ENCODE measurements around the gene NCBP2L. TPM values are rescaled to one million over a fixed set of nuclear protein-coding genes. Genes with fewer than 3 reads are reported as not detected.

The NCBP2L gene
- total and polyA plus RNA-seq, 3 experiments from 2014 or later = 0.24 TPM; not detected in 2

DNA sequence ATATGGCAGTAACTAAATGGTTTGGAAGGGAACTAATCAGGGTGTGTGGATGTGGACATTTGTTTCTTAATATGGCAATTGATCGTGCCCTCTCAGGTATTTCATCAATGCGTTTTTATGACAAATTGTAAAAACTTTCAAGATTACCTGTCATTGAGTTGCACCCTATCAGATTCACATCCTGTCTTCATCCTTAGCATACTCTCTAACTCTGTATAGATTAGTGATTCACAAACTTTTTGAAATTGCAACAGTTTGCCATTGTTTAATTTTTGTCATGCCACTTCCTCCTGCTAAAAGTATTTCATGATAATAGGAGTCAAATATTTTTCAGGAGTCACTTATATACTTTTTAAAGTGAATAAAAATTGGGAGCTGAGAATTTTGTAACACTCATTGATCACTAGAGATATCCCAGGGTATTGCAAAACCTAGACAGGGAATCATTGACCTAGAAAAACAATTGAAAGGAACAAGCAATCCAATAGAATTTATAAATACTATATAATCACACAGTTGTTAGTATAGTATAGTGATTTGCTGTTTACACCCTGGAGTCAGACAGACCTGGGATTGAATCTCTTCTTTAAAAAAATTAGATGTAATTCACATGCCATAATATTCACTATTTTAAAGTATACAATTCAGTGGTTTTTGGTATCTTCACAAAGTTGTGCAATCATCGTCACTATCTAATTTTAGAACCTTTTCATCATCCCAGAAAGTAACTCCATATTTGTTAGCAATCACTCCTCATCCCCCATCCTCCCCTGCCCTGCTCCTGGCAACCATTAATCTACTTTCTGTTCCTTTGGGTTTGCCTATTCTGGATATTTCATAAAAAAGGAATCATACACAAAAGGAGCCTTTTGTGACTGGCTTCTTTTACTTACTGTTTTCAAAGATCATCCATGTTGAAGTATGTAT, 57.0 kb downstream of the NCBP2L start:
- Histone ChIP-seq H3K27me3 (ENCODE audit: insufficient read depth, low read length, poor library complexity, severe bottlenecking) (no peaks in the 10 kb centered on the region), H3K36me3 (ENCODE audit: insufficient read depth, low read length) (no peaks in the 10 kb centered on the region), H3K9me3 (ENCODE audit: low read length) (no peaks in the 10 kb centered on the region), H3K27ac (ENCODE audit: low read depth, low read length) (no peak overlapping the region), H3K4me3 (ENCODE audit: low read length) (no peak overlapping the region), H3K4me1 (ENCODE audit: insufficient read depth, low read length) (no peaks in the 10 kb centered on the region)
- no peak overlapping the region for H3K4me3 Mint-ChIP-seq
- no peak for DNase-seq
- H3K9me3 Mint-ChIP-seq = no peaks in the 10 kb centered on the region
- no peak overlapping the region for H3K27ac Mint-ChIP-seq
- peaks cover 0 to 41% (median 5%) of the 10 kb centered on the region in 3 donors for H3K4me1 Mint-ChIP-seq
- ChIA-PET CTCF (no interaction called here), POLR2A (no interaction called here)
- peaks cover 0 to 1% of the 10 kb centered on the region in 2 donors for H3K27me3 Mint-ChIP-seq
- peaks cover 0 to 3% (median 0%) of the 10 kb centered on the region in 3 donors for H3K36me3 Mint-ChIP-seq

DNA sequence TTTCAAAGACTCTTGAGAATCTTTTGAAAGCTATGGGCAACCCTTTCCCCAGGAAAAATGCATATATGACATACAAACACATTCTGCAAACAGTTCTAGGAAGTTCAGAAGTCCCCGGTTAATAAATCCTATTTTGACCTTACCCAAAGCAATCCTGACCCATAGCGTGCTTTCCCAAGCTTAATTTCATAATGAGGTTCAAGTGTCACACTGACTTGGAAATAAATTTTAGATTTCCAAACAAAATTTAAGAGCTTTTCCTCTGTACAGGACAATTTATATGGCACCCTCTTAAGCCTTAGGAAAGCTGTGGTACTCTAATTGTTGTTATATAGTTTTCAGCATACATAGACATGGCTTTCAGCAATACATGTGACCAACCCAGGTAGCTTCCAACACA, 59.4 kb downstream of the NCBP2L start:
- no peaks in the 10 kb centered on the region for H3K9me3 ChIP-seq (ENCODE audit: low read length)
- ChIA-PET POLR2A (interaction anchor here (0.5 kb wide), 1 partner anchor 9 kb away, joined by 3 read pairs; no protein-coding TSS in a partner anchor), CTCF (no interaction called here)
- no peaks in the 10 kb centered on the region for H3K4me1 ChIP-seq (ENCODE audit: insufficient read depth, low read length)
- no peak overlapping the region for H3K27ac ChIP-seq (ENCODE audit: low read depth, low read length)
- H3K4me1 Mint-ChIP-seq = peaks cover 0 to 25% (median 3%) of the 10 kb centered on the region in 3 donors
- H3K4me3 ChIP-seq (ENCODE audit: low read length) = no peak overlapping the region
- H3K4me3 Mint-ChIP-seq = no peak overlapping the region
- H3K27ac Mint-ChIP-seq = no peak overlapping the region
- no peak for DNase-seq
- peaks cover 0 to 20% (median 0%) of the 10 kb centered on the region in 3 donors for H3K36me3 Mint-ChIP-seq
- no peaks in the 10 kb centered on the region for H3K9me3 Mint-ChIP-seq
- peaks cover 5% of the 10 kb centered on the region for H3K36me3 ChIP-seq (ENCODE audit: insufficient read depth, low read length)
- H3K27me3 Mint-ChIP-seq = peaks cover 0 to 2% of the 10 kb centered on the region in 2 donors
- H3K27me3 ChIP-seq (ENCODE audit: insufficient read depth, low read length, poor library complexity, severe bottlenecking) = no peaks in the 10 kb centered on the region

DNA sequence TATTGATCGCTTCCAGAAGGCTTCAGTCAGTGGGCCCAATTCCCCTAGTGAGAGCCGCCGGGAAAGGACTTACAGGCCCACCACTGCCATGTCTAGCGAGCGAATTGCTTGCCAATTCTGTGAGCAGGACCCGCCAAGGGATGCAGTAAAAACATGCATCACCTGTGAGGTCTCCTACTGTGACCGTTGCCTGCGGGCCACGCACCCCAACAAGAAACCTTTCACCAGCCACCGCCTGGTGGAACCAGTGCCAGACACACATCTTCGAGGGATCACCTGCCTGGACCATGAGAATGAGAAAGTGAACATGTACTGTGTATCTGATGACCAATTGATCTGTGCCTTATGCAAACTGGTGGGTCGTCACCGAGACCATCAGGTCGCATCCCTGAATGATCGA, 63.4 kb downstream of the NCBP2L start:
- no peak overlapping the region for H3K4me3 Mint-ChIP-seq
- Histone ChIP-seq H3K4me1 (ENCODE audit: insufficient read depth, low read length) (no peaks in the 10 kb centered on the region), H3K4me3 (ENCODE audit: low read length) (no peak overlapping the region), H3K27me3 (ENCODE audit: insufficient read depth, low read length, poor library complexity, severe bottlenecking) (no peaks in the 10 kb centered on the region), H3K9me3 (ENCODE audit: low read length) (no peaks in the 10 kb centered on the region), H3K36me3 (ENCODE audit: insufficient read depth, low read length) (peaks cover 5% of the 10 kb centered on the region), H3K27ac (ENCODE audit: low read depth, low read length) (no peak overlapping the region)
- H3K27ac Mint-ChIP-seq = no peak overlapping the region
- peaks cover 0 to 23% (median 0%) of the 10 kb centered on the region in 3 donors for H3K36me3 Mint-ChIP-seq
- peaks cover 0 to 23% (median 3%) of the 10 kb centered on the region in 3 donors for H3K4me1 Mint-ChIP-seq
- H3K9me3 Mint-ChIP-seq = no peaks in the 10 kb centered on the region
- no peak for DNase-seq
- H3K27me3 Mint-ChIP-seq = peaks cover 0 to 2% of the 10 kb centered on the region in 2 donors
- CTCF ChIA-PET = no interaction called here
- POLR2A ChIA-PET = no interaction called here

DNA sequence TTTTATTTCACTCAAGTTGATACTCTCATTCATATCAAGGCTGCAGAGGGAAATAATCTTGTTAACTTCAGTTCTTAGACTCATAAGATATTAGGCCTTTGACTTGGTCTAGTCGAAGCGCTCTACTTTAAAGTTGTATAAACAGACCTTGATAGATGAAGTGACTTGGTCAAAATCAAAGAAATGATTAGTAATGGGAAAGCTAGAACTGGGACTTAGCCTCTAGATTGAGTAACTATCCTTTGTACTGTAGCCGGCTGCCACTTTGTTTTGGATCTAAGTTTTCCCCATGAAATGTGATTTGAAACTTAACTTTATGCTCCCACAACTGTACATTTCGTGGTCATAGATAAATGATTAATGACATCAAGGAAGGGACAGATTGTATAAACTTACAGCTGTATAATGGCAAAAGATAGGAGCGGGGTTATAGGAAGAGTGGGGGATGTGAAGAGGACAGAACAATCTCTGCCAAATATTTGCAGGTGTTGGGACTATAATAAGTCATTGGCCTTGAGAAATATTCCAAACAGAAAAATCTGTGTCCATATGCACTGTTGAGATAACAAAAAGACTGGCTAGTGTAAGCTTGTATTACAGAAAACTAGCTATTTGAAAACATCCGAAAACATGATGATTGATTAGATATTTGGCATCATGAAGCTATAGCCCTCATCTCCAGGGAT, 65.3 kb downstream of the NCBP2L start:
- POLR2A ChIA-PET = no interaction called here
- Histone ChIP-seq H3K4me3 (ENCODE audit: low read length) (no peak overlapping the region), H3K9me3 (ENCODE audit: low read length) (no peaks in the 10 kb centered on the region), H3K36me3 (ENCODE audit: insufficient read depth, low read length) (peaks cover 5% of the 10 kb centered on the region), H3K4me1 (ENCODE audit: insufficient read depth, low read length) (no peaks in the 10 kb centered on the region), H3K27ac (ENCODE audit: low read depth, low read length) (no peak overlapping the region), H3K27me3 (ENCODE audit: insufficient read depth, low read length, poor library complexity, severe bottlenecking) (no peaks in the 10 kb centered on the region)
- DNase-seq = no peak
- Mint-ChIP-seq H3K4me3 (no peak overlapping the region), H3K9me3 (no peaks in the 10 kb centered on the region), H3K36me3 (peaks cover 0 to 23% (median 0%) of the 10 kb centered on the region in 3 donors), H3K27me3 (peaks cover 0 to 2% of the 10 kb centered on the region in 2 donors), H3K27ac (no peak overlapping the region), H3K4me1 (peaks cover 0 to 14% (median 1%) of the 10 kb centered on the region in 3 donors)
- CTCF ChIA-PET = no interaction called here

Other genes with a start within 250 kb of the NCBP2L start
- 100 to 1,000 TPM; 110 to 113 TPM for gene PRPS1, start 149.2 kb upstream of the NCBP2L start, total RNA-seq
- gene PRPS1, start 149.2 kb upstream of the NCBP2L start, polyA plus RNA-seq = 49.7 TPM
- 10 to 100 TPM; 45.0 to 47.3 TPM for gene TSC22D3, start 1.9 kb upstream of the NCBP2L start, total RNA-seq
- gene TSC22D3, start 1.9 kb upstream of the NCBP2L start, polyA plus RNA-seq = 790 TPM
- 10 to 100 TPM; 10.6 to 13.3 TPM for gene MID2, start 48.1 kb downstream of the NCBP2L start, total RNA-seq
- 6.8 TPM for gene MID2, start 48.1 kb downstream of the NCBP2L start, polyA plus RNA-seq
- not detected for gene TEX13B, start 204.6 kb downstream of the NCBP2L start, total RNA-seq
- not detected for gene TEX13B, start 204.6 kb downstream of the NCBP2L start, polyA plus RNA-seq

Measured in CD8-positive, alpha-beta memory T cell (primary cell).